ENCODE results near the gene MYRIP.

DNA sequence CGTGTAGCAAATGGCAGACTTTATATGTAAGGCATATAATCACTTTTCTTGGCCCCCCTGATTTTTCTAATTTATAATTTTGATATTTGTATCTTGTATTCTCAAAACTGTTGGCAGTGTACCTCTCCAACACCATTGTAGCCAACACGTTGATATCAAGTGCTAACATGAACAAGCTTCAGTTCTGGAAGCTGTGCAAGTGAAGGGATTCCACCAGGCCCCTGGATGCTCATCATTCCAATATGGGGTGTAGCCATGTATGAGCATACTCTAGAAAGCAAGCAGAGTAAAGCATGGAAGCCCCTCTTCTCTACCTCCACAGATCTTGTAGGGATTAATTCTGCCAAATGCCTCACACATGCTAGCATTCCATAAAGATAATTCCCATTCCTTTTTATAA, 211.3 kb downstream of the MYRIP start:
- TF ChIP-seq ZNF565 (CRISPR knock-in tag; conservative IDR thresholded peaks at IDR 0.05; ENCODE audit: low read depth) (no peak), ISL1 (CRISPR knock-in tag; IDR thresholded peaks at IDR 0.05) (no peak), TOX (CRISPR knock-in tag; IDR thresholded peaks at IDR 0.05; ENCODE audit: borderline replicate concordance) (no peak), ZFP30 (CRISPR knock-in tag; IDR thresholded peaks at IDR 0.05) (no peak), RARB (CRISPR knock-in tag; IDR thresholded peaks at IDR 0.05) (no peak), SNAI2 (CRISPR knock-in tag; IDR thresholded peaks at IDR 0.05) (no peak)
- TF ChIP-seq, protein P1, sequence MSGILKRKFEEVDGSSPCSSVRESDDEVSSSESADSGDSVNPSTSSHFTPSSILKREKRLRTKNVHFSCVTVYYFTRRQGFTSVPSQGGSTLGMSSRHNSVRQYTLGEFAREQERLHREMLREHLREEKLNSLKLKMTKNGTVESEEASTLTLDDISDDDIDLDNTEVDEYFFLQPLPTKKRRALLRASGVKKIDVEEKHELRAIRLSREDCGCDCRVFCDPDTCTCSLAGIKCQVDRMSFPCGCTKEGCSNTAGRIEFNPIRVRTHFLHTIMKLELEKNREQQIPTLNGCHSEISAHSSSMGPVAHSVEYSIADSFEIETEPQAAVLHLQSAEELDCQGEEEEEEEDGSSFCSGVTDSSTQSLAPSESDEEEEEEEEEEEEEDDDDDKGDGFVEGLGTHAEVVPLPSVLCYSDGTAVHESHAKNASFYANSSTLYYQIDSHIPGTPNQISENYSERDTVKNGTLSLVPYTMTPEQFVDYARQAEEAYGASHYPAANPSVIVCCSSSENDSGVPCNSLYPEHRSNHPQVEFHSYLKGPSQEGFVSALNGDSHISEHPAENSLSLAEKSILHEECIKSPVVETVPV (CRISPR knock-in tag; IDR thresholded peaks at IDR 0.05): no peak
